Psoas muscle (tissue), 8 donors: ENCODE measurements around the gene ZNF385C. TPM values are rescaled to one million over a fixed set of nuclear protein-coding genes. Genes with fewer than 3 reads are reported as not detected.

Experiments used
- ATAC-seq, 4 donors: fragments of 200-7000 bp; cut with Tn5 transposase; one replicate each; pipeline ENCODE4 v1.9.1; 2020; ENCODE audit warnings: moderate library complexity in 3 of 4, mild to moderate bottlenecking in 2 of 4
- DNase-seq, 2 donors: peaks; one replicate each; pipeline ENCODE4 v3.0.0-alpha.2; 2020
- H3K27ac ChIP-seq: fragments of 200-600 bp; one replicate; pipeline ENCODE4 v1.8.0; 2022
- H3K27me3 ChIP-seq, 3 donors: fragments of 200-600 bp in 1 of 3; one replicate each; pipeline versions ENCODE4 v1.6.1 to v1.8.0; 2013 to 2022; ENCODE audit warnings: low read length in 2 of 3, mild to moderate bottlenecking in 2 of 3, moderate library complexity in 1 of 3; ENCODE audit not compliant: insufficient read depth in 3 of 3
- H3K36me3 ChIP-seq, 2 donors: fragments of 200-600 bp in 1 of 2; one replicate each; pipeline versions ENCODE4 v1.6.1 to v1.8.0; 2013 to 2022; ENCODE audit warnings: low read depth in 1 of 2, mild to moderate bottlenecking in 1 of 2, moderate library complexity in 1 of 2; ENCODE audit not compliant: insufficient read depth in 1 of 2
- H3K4me1 ChIP-seq: fragments of 200-600 bp; one replicate; pipeline ENCODE4 v1.8.0; 2022
- H3K4me3 ChIP-seq: fragments of 200-600 bp; one replicate; pipeline ENCODE4 v1.8.0; 2022; ENCODE audit warnings: mild to moderate bottlenecking
- H3K9me3 ChIP-seq: fragments of 200-600 bp; one replicate; pipeline ENCODE4 v1.8.0; 2022
- WGBS, 3 donors: extraction: QIAGEN DNeasy Blood & Tissue Kit; methylation state at CpG; one replicate each; pipeline versions ENCODE4 v1.1.6 to v1.1.7; 2013; 5-methylcytosine and 5-hydroxymethylcytosine counted together
- intact Hi-C, 2 donors: fragments of 100-400 bp; cut with DNase I; formaldehyde crosslinking; loops; one replicate each; pipeline versions ENCODE4 v1.11.0 to v1.14.2; 2022
- polyA plus RNA-seq, 3 donors: library from polyadenylated mRNA; stranded (reverse); fragments of 200-250 nt; gene quantifications; one replicate each; pipeline ENCODE4 v1.2.3, GENCODE V29; 2013
- total RNA-seq, 4 donors: library from RNA; stranded (reverse); fragmentation: NEBNext Ultra II Directional in 2 of 4; extraction: Animal tissue kit (Norgen Biotek cat#: 25700) in 2 of 4; gene quantifications; one replicate each; pipeline versions ENCODE4 v1.2.1 to v1.2.4, GENCODE V29; 2021 to 2023
- TF ChIP-seq, protein P1 (sequence below): fragments of 200-600 bp; IDR thresholded peaks from one replicate; pipeline ENCODE4 v1.8.0; 2022; ENCODE audit warnings: antibody characterized with exemption
- donor health status: healthy with polysubstance abuse.
- donor health status: DM: no; HTN: no; CAD: no; lungs with moderate emphysema.
- donor health status: Bipolar disorder and iron deficiency.
- donor health status: healthy.
- donor health status: DM: yes; HTN: yes; CAD: no.
- donor health status: DM: no; HTN: no; CAD: no.
- donor health status: DM: no; HTN: no; CAD: no.
- donor health status: DM: yes; HTN: yes; CAD: no.

Gene ZNF385C
- total and polyA plus RNA-seq, 7 donors: 0.22 to 9.2 (median 0.50) TPM

DNA sequence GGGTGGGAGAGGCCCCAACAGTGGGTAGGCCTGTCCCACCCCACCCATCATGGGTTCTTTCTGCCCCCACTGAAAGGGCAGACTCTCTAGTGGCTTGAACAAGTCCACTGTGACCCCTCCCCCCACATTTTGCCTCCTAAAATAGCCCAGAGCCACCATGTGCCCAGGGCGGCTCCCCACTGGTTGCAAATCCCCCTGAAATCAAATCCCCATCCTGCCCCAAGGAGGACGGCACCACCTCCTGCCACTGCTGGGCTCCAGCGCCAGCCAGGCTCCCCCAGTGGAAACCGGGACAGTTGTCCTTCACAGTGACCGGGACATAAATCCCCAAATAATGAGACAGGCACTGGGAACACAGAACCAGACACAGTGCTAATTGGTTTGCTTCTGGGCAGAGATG is 20.5 kb downstream of the ZNF385C start:
- Histone ChIP-seq H3K27ac (peak overlapping the region; percentile 76), H3K4me3 (no peak overlapping the region), H3K36me3 (no peaks in the 10 kb centered on the region), H3K9me3 (no peaks in the 10 kb centered on the region), H3K27me3 (no peaks in the 10 kb centered on the region), H3K4me1 (peaks cover 19% of the 10 kb centered on the region)
- WGBS, 3 donors: 23 to 46% (median 41%) methylated on average over 5 of the region's 5 CpGs
- TF ChIP-seq, protein P1, sequence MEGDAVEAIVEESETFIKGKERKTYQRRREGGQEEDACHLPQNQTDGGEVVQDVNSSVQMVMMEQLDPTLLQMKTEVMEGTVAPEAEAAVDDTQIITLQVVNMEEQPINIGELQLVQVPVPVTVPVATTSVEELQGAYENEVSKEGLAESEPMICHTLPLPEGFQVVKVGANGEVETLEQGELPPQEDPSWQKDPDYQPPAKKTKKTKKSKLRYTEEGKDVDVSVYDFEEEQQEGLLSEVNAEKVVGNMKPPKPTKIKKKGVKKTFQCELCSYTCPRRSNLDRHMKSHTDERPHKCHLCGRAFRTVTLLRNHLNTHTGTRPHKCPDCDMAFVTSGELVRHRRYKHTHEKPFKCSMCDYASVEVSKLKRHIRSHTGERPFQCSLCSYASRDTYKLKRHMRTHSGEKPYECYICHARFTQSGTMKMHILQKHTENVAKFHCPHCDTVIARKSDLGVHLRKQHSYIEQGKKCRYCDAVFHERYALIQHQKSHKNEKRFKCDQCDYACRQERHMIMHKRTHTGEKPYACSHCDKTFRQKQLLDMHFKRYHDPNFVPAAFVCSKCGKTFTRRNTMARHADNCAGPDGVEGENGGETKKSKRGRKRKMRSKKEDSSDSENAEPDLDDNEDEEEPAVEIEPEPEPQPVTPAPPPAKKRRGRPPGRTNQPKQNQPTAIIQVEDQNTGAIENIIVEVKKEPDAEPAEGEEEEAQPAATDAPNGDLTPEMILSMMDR: no peak
- DNase-seq: peak in 1 of 2 donors; percentile 72
- intact Hi-C loops: no loop called here
- ATAC-seq: peak; percentile 43 to 76 (median 57)

DNA sequence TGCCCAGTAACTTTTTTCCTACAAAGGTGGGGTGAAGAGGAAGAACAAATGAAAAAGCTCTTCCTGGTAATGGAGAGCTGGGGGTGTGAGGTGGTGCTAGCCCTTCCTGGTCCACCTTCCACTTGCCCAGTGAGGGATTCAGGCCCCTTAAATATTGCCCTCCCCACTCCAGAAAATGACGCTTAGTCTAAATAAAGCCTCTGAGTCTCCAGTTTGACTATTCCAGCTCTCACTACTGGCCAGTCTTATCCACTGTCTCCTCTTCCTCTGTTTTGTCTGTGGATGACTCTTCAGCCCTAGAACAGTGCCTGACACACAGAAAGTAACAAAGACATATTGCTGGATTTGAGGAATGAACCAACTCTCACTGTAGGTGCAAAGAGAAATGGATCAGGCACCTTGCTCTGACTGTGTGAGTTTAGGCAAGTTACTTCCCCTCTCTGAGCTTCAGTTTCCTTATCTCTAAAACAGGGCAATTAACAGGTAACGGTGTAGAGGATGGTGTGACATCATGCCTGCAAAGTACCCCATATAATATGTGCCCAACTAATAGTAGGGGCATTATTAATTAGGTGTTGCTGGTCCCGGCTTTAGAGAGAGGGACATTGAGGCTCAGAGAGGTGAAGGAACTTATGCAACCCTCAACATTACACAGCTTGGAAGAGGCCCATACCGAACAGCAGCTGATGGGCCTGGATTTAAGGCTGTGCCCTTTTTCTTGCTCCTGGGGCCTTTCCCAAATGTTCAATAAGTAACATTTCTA is 21.3 kb downstream of the ZNF385C start:
- whole genome bisulfite sequencing, 3 donors: 47 to 69% (median 53%) methylated on average over 4 of the region's 4 CpGs
- no peaks in the 10 kb centered on the region for H3K27me3 ChIP-seq
- no peaks in the 10 kb centered on the region for H3K36me3 ChIP-seq
- no peak for DNase-seq
- peak overlapping the region; percentile 18 for H3K4me3 ChIP-seq
- peak overlapping the region; percentile 76 for H3K27ac ChIP-seq
- peaks cover 19% of the 10 kb centered on the region for H3K4me1 ChIP-seq
- TF ChIP-seq, protein P1: no peak
- H3K9me3 ChIP-seq: no peaks in the 10 kb centered on the region
- intact Hi-C loops: no loop called here
- peak; percentile 87 to 93 (median 92) for ATAC-seq

DNA sequence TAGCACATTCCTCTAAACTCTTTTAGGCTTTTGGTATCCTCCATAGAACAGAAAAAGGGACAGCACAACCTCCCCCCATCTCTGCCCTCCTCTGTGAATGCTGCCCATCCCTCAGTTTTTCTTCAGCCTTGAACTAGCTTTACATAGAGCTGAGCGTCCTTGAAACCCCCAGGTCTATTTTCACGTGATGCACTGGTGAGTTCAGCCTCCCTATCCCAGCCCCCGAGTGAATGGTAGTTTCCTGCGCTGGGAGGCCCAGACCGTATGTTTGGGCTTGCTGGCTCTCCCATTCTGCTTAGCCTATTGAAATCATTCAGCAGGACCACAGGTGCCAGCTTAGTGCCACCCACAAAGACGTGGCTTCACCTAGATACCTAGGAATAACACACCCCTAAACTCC is 22.5 kb downstream of the ZNF385C start:
- TF ChIP-seq, protein P1: no peak
- Histone ChIP-seq H3K36me3 (no peaks in the 10 kb centered on the region), H3K4me1 (peaks cover 19% of the 10 kb centered on the region), H3K9me3 (no peaks in the 10 kb centered on the region), H3K4me3 (no peak overlapping the region), H3K27me3 (no peaks in the 10 kb centered on the region), H3K27ac (peak overlapping the region; percentile 76)
- no peak for DNase-seq
- WGBS, 3 donors: 65 to 75% (median 68%) methylated on average over 6 of the region's 6 CpGs
- no peak for ATAC-seq
- intact Hi-C loops: no loop called here

DNA sequence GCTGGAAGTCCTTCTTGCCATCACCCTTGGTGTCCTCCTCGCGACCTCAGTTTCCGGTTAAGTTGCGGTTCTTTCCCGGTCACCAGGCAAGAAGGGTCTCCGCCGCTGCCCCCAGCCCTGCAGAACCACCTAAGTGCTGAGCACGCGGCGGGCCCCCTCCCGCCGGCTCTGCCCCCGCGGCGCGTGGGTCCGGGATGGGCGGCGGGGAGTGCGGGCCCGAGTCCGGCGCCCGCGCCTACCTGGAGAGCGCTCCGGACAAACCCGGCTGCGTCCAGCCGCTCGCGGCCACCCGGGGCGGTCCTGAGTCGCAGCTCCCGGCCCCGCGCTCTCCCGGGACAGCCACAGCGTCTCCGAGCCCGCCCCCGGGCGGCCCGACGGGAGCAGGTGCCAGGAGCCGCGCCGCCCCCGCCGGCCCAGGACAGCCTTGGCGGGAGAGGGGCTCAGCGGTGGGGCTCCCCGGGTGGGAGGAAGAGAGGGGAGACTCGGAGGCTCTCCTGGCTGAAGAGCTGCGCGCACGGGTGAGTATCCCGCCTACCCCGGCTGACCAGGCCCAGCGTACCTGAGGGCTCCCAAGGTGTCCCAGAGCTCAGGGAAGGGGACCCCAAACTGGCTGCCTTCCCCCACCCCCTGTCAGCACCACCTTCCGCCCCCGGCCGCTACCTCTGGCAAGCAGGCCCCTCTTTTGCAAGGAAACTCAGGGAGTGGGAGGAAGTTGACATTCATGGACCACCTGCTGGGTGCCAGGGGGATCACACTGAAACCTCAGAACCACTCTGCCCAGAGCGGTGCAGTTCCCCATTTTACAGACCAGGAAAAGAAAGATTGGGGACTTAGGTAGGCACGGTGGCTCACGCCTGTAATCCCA is 25.7 kb downstream of the ZNF385C start:
- Histone ChIP-seq H3K27ac (peak overlapping the region; percentile 21), H3K4me1 (peaks cover 11% of the 10 kb centered on the region), H3K36me3 (no peaks in the 10 kb centered on the region), H3K9me3 (no peaks in the 10 kb centered on the region), H3K4me3 (peak overlapping the region; percentile 64), H3K27me3 (no peaks in the 10 kb centered on the region)
- TF ChIP-seq, protein P1: peak; percentile 27
- ATAC-seq: peak; percentile 35 to 60 (median 48)
- WGBS, 3 donors: 12 to 18% (median 14%) methylated on average over 37 to 67 of the region's 67 CpGs
- peak; percentile 44 to 63 for DNase-seq
- intact Hi-C loops: no loop called here
